Measurements from ENCODE around the gene MDP1. TPM values are rescaled to one million over a fixed set of nuclear protein-coding genes. Genes with fewer than 3 reads are reported as not detected.

Gene MDP1
- total RNA-seq, 2 donors from 2014 or later = 8.2 to 10.9 TPM

GRCh38 chr14:24212924-24213865 is 2.7 kb downstream of the MDP1 start, which contains the start of gene CHMP4A:
TSS of gene CHMP4A (minus strand) at chr14:24213488. CDS start at chr14:24213439, 49 bp downstream.
- Histone ChIP-seq H3K27me3 (no peaks in the 10 kb centered on the region), H3K27ac (peak within 1 kb of the TSS; percentile 98), H3K4me1 (peaks cover 5% of the 10 kb centered on the region), H3K9ac (ENCODE audit: low read depth in 2 of 2, low read length in 2 of 2) (peak within 1 kb of the TSS; percentile 71 to 93), H3K4me3 (peak within 1 kb of the TSS; percentile 68), H3K9me3 (no peaks in the 10 kb centered on the region), H3K36me3 (no peaks in the 10 kb centered on the region)
- intact Hi-C loops (cut with DNase I) = no loop called here
- no peak for TF ChIP-seq CTCF (IDR thresholded peaks at IDR 0.05)
- DNase-seq = peak; percentile 97

- TF ChIP-seq CTCF (IDR thresholded peaks at IDR 0.05) = no peak
- Histone ChIP-seq H3K4me1 (peaks cover 5% of the 10 kb centered on the region), H3K36me3 (no peaks in the 10 kb centered on the region)
Observed at GRCh38 chr14:24211311-24211710, 4.6 kb downstream of the MDP1 start.

GRCh38 chr14:24207625-24208024 is 8.2 kb downstream of the MDP1 start:
- TF ChIP-seq CTCF (IDR thresholded peaks at IDR 0.05) = no peak
- Histone ChIP-seq H3K4me1 (no peaks in the 10 kb centered on the region), H3K4me3 (no peak overlapping the region), H3K9me3 (no peaks in the 10 kb centered on the region), H3K27me3 (no peaks in the 10 kb centered on the region), H3K9ac (ENCODE audit: low read depth in 2 of 2, low read length in 2 of 2) (no peak overlapping the region), H3K36me3 (no peaks in the 10 kb centered on the region), H3K27ac (no peak overlapping the region)
- DNase-seq = no peak
- intact Hi-C loops (cut with DNase I) = no loop called here

More at GRCh38 chr14:24211311-24211710, 4.6 kb downstream of the MDP1 start:
- Histone ChIP-seq H3K27me3 (no peaks in the 10 kb centered on the region), H3K27ac (no peak overlapping the region), H3K9me3 (no peaks in the 10 kb centered on the region), H3K9ac (ENCODE audit: low read depth in 2 of 2, low read length in 2 of 2) (no peak overlapping the region), H3K4me3 (no peak overlapping the region)
- intact Hi-C loops (cut with DNase I) = no loop called here
- no peak for DNase-seq

- Histone ChIP-seq H3K27me3 (no peaks in the 10 kb centered on the region), H3K9me3 (no peaks in the 10 kb centered on the region), H3K4me1 (no peaks in the 10 kb centered on the region), H3K9ac (ENCODE audit: low read depth in 2 of 2, low read length in 2 of 2) (no peak overlapping the region), H3K36me3 (no peaks in the 10 kb centered on the region), H3K4me3 (no peak overlapping the region), H3K27ac (no peak overlapping the region)
- no peak for TF ChIP-seq CTCF (IDR thresholded peaks at IDR 0.05)
- DNase-seq = no peak
- intact Hi-C loops (cut with DNase I) = no loop called here
Observed at GRCh38 chr14:24207104-24207551, 8.7 kb downstream of the MDP1 start.

- DNase-seq = no peak
- H3K36me3 ChIP-seq = no peaks in the 10 kb centered on the region
- no peaks in the 10 kb centered on the region for H3K9me3 ChIP-seq
- no peak for TF ChIP-seq CTCF (IDR thresholded peaks at IDR 0.05)
- no peaks in the 10 kb centered on the region for H3K4me1 ChIP-seq
- no peak overlapping the region for H3K27ac ChIP-seq
- H3K4me3 ChIP-seq = no peak overlapping the region
- no peaks in the 10 kb centered on the region for H3K27me3 ChIP-seq
- intact Hi-C loops (cut with DNase I) = no loop called here
- no peak overlapping the region for H3K9ac ChIP-seq (ENCODE audit: low read depth in 2 of 2, low read length in 2 of 2)
Observed at GRCh38 chr14:24206260-24207103, 9.4 kb downstream of the MDP1 start.
